HG02798 (cell line): ENCODE measurements around the gene PRR7.

Source experiments
- ATAC-seq: cut with Tn5 transposase; IDR thresholded peaks from one replicate; pipeline ENCODE4 v1.9.1; 2021; ENCODE audit warnings: mild to moderate bottlenecking; ENCODE audit not compliant: unreplicated experiment, poor library complexity

PRR7 gene

GRCh38 chr5:177449140-177450061, 2.8 kb downstream of the PRR7 start:
- ATAC-seq = no peak

- no peak for ATAC-seq
Observed at GRCh38 chr5:177450667-177451424, 4.2 kb downstream of the PRR7 start.

DNA sequence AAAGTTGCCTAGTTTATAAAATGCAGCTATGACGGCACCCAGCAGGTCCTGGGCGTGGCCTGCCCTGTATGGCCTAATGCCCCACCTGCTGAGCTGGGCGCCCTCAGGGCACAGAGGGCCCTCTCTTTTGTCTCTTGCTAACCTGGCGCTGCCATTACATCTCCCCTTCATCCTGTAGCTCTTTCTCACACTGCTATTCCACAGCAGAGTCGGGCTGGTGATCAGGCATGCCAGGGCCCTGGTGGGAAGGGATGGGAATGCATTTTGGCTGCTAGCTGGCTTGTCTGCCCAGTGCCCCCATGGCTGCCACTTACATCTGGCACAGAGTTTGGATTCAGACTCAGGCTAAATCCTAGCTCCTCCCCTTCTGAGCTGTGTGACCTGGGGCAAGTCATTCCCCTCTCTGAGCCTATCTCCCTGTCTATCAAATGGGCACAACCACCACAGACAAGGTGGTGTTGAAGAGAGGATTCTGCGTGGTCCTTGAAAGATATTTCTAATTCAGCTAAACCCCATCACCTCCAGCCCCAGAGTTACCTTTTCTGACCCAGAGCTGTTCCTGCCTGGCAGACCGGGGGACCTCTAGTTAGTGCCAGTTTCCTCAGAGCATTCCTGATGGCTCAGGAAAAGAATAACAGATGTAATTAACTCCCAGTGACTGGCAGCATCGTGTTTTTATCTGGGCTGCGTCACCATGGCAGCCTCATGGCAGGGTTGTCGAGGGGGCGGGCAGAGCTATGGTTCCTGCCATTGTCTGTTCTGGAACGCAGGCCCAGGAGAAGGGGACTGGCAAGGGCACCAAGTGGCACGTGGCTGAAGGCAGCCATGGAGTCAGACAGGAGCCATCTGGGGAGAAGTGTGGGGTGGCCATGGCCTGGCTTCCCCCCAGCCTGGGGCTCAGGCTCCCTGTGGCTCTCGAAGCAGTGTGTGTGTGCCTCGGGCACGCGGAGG, 6.3 kb downstream of the PRR7 start:
- no peak for ATAC-seq

DNA sequence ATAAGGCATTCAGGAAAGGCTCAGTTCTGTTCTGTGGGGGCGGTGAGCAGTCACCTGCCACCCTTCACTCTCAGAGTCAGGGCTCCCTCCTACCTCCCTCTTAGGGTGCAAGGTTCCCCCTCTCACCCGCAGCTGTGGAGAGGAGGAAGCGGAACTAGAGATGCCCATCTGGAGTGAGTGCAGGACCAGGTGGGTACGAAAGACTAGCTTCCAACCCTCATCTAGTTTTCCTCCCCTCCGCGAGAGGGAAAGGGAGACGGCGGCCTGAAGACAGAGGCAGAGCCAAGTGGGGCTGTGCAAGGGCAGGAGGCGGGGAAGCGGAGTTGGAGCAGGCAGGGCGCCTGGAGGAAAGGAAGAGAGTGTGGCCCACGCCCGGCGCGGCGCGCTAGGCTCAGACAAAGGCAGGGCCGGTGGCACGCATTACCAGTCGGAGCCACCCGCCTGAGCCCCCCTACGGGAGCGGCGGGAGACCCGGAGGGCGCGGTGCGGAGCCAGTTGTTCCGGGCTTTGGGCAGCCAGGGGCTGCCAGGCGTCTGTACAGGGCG, 7.3 kb downstream of the PRR7 start:
- ATAC-seq = peak; percentile 7

DNA sequence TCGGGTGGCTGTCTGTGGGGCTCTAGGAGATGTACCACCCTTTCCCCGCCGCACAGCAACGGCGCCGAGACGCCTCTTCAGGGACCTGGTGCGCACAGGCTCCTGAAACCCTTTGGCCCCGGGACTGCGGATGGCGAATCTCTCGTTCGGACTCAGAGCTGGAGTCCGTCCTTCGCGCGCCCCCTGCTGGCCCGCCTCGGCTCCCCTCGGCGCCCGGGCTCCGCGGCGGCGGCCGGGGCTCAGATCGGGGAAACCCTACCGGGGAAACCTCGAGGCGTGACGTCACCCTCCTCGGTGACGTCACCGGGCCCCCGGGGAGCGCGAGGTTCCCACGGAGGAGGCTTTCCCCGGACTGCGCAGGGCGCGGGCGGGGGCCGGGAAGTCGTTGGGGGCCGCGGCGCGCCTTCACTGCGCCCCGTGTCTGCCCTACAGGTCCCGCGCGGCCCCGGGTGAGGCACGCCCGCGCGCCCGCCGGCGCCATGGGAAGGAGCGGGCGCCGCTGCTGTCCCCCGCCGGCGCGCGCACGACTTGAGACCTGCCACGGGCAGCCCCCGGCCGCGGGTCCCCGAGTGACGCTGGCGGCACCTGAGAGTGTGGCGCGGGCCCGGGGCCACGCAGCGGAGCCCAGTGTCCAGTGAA, 7.9 kb downstream of the PRR7 start:
- ATAC-seq = peak; percentile 65

DNA sequence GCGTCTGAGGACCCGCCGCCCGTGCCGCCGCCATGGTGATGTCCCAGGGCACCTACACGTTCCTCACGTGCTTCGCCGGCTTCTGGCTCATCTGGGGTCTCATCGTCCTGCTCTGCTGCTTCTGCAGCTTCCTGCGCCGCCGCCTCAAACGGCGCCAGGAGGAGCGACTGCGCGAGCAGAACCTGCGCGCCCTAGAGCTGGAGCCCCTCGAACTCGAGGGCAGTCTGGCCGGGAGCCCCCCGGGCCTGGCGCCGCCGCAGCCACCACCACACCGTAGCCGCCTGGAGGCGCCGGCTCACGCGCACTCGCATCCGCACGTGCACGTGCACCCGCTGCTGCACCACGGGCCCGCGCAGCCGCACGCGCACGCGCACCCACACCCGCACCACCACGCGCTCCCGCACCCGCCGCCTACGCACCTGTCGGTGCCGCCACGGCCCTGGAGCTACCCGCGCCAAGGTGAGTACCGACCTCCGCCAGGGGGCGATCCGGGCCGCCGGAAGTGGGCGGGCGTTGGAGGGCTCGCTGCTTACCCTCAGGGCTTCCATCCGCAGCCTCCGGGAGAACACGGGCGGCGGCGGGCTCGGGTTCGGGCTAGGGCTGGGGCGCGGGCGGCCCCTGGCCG, 8.5 kb downstream of the PRR7 start:
- ATAC-seq = peak; percentile 53

GRCh38 chr5:177455661-177456590, 9.3 kb downstream of the PRR7 start:
- ATAC-seq = peak; percentile 12

GRCh38 chr5:177456591-177456964, 10.0 kb downstream of the PRR7 start:
- no peak for ATAC-seq

- peak; percentile 35 for ATAC-seq
Observed at GRCh38 chr5:177456976-177457851, 10.6 kb downstream of the PRR7 start.

- no peak for ATAC-seq
Observed at GRCh38 chr5:177457852-177458681, 11.5 kb downstream of the PRR7 start.

- no peak for ATAC-seq
Observed at GRCh38 chr5:177458912-177459350, 12.3 kb downstream of the PRR7 start.

DNA sequence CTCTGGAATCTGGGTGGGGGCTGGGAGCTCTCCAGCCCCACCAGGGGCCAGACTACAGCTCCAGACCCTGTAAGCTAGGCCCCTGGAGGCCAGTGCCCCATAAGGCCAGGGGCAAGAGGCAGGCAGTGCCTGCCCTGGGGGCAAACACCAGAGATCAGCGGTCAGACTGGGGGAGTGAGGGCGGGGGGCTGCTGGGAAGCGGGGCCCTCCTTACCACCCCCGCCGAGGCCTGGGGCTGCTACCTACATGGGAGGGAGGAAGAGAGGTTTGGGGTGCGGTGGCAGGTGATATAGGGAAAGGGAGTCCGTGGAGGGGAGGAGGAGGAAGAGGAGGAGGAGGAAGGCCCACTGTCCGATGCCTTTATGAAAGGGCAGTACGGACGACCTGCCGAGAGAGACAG, 12.7 kb downstream of the PRR7 start:
- no peak for ATAC-seq

DNA sequence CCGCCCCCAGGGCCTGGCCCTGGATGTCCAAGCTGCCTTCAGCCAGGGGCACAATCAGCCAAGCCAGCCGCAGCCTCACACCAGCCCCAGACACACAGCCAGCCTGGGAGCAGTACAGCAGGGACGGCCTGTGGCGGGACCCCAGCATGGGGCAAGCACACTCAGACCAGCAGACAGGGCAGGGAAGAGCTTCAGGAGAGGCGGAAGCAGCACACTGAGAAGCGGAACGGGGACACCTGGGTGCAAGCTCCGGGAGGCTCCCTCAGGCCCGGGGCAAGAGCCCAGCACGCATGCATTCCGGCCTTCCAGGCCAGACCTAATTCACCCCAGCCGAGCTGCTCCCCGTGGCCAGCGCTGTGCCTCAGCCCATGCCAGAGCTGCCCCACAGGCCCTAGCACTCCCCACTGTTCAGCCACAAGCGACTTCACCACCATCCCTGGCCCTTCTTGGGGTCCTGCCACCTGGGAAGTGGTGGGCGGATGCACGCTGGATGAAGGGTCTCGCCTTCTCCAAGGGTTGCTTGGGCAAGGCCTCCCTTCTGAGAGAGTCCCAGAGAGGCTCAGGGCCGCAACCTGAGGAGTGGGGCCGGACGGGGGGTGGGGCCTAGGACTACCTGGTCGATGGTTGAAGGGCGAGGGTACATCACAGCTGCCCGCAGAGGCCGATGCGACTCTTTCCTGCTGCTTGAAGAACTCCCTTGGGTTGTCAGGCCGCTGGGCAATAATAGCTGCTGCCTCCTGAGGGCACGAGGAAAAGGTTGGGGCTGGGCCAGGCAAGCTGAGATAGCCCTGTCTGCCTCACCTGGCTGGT, 13.4 kb downstream of the PRR7 start:
- ATAC-seq = no peak

DNA sequence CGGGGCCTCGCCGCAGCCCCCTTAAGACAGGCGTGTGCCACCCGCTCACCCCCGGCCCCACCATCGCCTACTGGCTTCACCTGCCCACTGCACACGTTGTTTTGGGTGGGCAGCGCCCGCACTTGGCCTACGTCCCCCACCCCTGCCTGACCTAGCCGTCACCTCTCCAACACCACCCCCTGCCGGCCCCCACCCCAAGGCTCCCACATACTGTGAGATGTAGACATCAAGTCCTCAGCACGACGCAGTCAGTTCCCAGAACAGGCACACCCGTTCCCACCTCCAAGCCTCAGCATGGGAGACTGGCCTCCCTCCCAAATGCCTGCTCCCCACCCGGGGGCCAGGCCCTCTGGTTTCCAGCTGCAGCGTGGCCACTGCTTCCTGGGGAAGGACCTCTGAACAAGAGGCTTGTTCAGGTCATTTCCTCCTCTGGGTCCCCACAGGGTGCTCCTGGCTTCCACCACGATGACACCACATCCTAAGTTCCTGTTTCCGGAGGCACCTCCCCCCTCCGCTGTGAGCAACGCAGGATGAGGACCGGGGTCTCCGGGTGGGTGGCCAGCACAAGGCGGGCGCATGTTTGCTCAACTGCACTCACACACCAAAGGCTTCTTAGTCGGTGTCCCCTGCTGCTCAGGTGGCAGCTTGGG, 15.5 kb downstream of the PRR7 start:
- ATAC-seq = no peak

DNA sequence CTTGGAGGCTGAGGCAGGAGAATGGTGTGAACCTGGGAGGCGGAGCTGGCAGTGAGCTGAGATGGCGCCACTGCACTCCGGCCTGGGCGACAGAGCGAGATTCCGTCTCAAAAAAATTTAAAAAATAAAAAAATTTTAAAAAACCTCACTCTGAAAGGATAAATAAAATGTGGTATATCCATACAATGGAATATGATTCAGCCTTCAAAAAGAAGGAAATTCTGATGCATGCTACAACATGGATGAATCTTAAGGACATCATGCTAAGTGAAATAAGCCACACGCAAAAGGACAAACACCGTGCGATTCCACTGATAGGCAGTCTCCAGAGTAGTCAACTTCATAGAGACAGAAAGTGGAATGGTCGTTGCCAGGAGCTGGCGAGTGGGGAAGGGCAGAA, 18.4 kb downstream of the PRR7 start:
- no peak for ATAC-seq
